Ascending aorta (tissue), 2 donors: Measurements from ENCODE around the gene VSIG2. TPM values are rescaled to one million over a fixed set of nuclear protein-coding genes. Genes with fewer than 3 reads are reported as not detected.

ENCODE experiments used
- DNase-seq, 2 donors: peaks; one replicate each; pipeline ENCODE4 v3.0.0-alpha.2; 2019; ENCODE audit warnings: low spot score in 2 of 2
- H3K27ac ChIP-seq, 2 donors: fragments of 200-600 bp; sonication (generic); one replicate each; pipeline ENCODE4 v1.5.1; 2016 to 2017; ENCODE audit warnings: mild to moderate bottlenecking in 1 of 2
- H3K27me3 ChIP-seq: fragments of 200-600 bp; sonication (generic); one replicate; pipeline ENCODE4 v1.5.1; 2017
- H3K36me3 ChIP-seq, 2 donors: fragments of 200-600 bp; sonication (generic); one replicate each; pipeline ENCODE4 v1.5.1; 2016
- H3K4me1 ChIP-seq, 2 donors: fragments of 200-600 bp; sonication (generic); one replicate each; pipeline ENCODE4 v1.5.1; 2016 to 2017; ENCODE audit warnings: mild to moderate bottlenecking in 1 of 2
- H3K4me3 ChIP-seq, 2 donors: fragments of 200-600 bp; sonication (generic); one replicate each; pipeline ENCODE4 v1.5.1; 2016 to 2017; ENCODE audit warnings: mild to moderate bottlenecking in 1 of 2
- H3K9me3 ChIP-seq, 2 donors: fragments of 200-600 bp; sonication (generic); one replicate each; pipeline ENCODE4 v1.5.1; 2016
- intact Hi-C: fragments of 100-400 bp; cut with DNase I; formaldehyde crosslinking; loops from one replicate; pipeline ENCODE4 v1.15.1; 2023
- total RNA-seq: library from RNA; depleted of rRNA; stranded (reverse); fragments of >200 nt; gene quantifications from one replicate; pipeline ENCODE4 v1.1.0, GENCODE V29; 2016
- TF ChIP-seq, protein P1 (sequence below), 3 experiments: fragments of 200-600 bp in 2 of 3; fragments of 450-650 bp in 1 of 3; sonication (generic) in 2 of 3; IDR thresholded peaks; one replicate each; pipeline ENCODE4 v1.5.1; 2016 to 2019; ENCODE audit warnings: antibody characterized with exemption in 3 of 3, mild to moderate bottlenecking in 1 of 3, moderate library complexity in 1 of 3

The VSIG2 gene
- total RNA-seq, 1 donor from 2014 or later, result not detected

DNA sequence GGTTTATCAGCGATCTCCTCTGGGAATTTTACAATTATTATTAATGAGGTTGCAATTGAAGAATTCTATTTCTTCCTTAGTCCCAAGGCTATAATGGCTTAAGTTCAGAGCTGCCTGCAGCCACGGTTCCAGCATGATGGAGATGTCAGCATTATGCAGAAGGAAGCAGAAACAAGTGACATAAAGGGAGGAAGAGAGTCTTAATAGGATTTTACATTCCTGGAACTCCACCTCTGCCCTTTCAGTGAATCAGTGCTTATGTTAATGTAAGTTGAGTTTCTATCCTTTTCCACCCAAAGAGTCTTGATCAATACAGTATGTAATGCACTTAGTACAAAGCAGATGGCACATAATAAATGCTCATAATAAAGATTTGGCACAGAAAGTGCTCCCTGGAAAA is 23.9 kb downstream of the VSIG2 start:
- Histone ChIP-seq H3K4me3 (no peak overlapping the region), H3K36me3 (no peaks in the 10 kb centered on the region)

DNA sequence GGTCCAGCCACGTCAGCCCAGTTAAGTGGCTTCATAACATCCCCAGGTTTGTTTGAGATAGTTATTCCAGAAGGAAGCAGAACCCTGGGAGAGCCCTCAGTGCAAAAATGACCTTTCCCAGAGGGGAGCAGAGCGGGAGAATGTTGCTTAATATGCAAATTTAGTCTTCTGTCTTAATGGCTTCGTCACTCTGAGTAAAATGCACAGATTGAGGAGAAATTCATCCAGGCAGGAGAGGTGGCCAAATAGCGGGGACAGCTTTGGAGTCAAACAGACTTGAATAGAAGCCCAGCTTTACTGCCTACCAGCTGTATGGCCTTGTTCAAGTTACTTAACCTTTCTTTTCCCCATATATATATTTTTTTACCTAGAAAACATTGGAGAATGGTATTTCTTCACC is 24.6 kb downstream of the VSIG2 start:
- intact Hi-C loops, result no loop called here

More for the DNA sequence above, 23.9 kb downstream of the VSIG2 start:
- no peak for DNase-seq
- TF ChIP-seq, protein P1, sequence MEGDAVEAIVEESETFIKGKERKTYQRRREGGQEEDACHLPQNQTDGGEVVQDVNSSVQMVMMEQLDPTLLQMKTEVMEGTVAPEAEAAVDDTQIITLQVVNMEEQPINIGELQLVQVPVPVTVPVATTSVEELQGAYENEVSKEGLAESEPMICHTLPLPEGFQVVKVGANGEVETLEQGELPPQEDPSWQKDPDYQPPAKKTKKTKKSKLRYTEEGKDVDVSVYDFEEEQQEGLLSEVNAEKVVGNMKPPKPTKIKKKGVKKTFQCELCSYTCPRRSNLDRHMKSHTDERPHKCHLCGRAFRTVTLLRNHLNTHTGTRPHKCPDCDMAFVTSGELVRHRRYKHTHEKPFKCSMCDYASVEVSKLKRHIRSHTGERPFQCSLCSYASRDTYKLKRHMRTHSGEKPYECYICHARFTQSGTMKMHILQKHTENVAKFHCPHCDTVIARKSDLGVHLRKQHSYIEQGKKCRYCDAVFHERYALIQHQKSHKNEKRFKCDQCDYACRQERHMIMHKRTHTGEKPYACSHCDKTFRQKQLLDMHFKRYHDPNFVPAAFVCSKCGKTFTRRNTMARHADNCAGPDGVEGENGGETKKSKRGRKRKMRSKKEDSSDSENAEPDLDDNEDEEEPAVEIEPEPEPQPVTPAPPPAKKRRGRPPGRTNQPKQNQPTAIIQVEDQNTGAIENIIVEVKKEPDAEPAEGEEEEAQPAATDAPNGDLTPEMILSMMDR (IDR thresholded peaks at IDR 0.05), result no peak
- intact Hi-C loops, result no loop called here
- H3K4me1 ChIP-seq, result peaks cover 0 to 4% of the 10 kb centered on the region in 2 donors
- H3K9me3 ChIP-seq, result no peaks in the 10 kb centered on the region
- no peak overlapping the region for H3K27ac ChIP-seq
- no peaks in the 10 kb centered on the region for H3K27me3 ChIP-seq

DNA sequence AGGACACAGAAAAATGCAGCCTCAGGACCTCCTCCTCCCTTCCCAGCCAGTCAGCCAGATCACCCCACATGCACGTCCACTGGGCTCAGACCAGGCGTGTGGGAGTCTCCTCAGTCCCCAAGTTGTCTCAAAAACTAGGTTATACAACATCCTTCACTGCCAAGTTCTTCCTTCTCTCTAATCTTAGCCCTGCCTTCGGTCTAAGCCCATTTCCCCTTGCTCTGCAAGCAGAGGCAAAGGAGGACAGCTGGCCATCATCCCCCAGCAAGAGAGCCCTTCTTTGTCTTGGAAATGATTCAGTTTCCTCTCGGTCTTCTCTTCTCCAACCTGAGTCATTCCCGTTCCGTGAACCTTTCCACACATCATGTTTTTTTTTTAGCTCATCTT is 26.3 kb downstream of the VSIG2 start:
- no peak for DNase-seq
- peak overlapping the region; percentile 29 to 50 for H3K27ac ChIP-seq
- no peaks in the 10 kb centered on the region for H3K36me3 ChIP-seq
- no peak overlapping the region for H3K4me3 ChIP-seq
- no peaks in the 10 kb centered on the region for H3K27me3 ChIP-seq
- TF ChIP-seq, protein P1 (IDR thresholded peaks at IDR 0.05), result no peak
- H3K4me1 ChIP-seq, result peaks cover 0 to 4% of the 10 kb centered on the region in 2 donors
- no peaks in the 10 kb centered on the region for H3K9me3 ChIP-seq
- intact Hi-C loops, result no loop called here

More for the DNA sequence above, 24.6 kb downstream of the VSIG2 start:
- Histone ChIP-seq H3K27me3 (no peaks in the 10 kb centered on the region), H3K27ac (no peak overlapping the region), H3K36me3 (no peaks in the 10 kb centered on the region), H3K9me3 (no peaks in the 10 kb centered on the region), H3K4me3 (no peak overlapping the region), H3K4me1 (peaks cover 0 to 4% of the 10 kb centered on the region in 2 donors)
- DNase-seq, result no peak
- TF ChIP-seq, protein P1 (IDR thresholded peaks at IDR 0.05), result no peak

DNA sequence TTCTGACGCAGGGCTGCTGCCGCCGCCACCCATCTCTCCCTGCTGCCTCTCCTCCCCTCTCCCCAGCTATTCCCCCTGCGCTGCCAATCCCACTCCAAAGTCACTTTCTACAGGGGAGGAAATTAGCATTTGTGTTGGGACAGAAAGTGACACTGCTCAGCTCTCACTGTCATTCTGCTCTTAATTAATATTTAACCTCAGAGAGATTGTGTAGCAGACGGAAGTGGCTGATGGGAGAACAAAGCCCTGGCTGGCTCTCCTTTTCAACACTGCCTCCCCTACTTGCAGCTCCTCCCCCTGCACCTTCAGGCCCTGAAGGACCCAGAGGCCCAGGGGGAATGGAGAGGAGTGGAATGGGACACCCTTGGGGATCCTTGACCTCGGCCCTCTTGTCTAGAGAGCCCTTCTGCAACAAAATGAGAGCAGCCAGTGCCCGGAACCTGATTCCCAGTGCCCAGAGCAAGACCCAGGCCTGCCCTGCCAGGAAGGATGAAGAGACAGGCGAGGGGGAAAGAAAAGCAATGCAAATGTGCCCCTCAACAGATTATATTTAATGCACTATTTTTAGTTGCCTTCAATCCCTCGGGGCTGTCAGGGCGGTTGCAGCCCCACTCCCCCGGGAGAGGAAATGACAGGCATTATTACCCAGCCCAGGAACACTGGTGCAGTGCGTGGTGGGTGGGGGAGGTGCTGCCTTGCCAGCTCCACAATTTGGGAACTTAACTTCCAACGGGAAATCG is 26.9 kb downstream of the VSIG2 start:
- Histone ChIP-seq H3K27me3 (no peaks in the 10 kb centered on the region), H3K4me3 (no peak overlapping the region), H3K4me1 (peaks cover 0 to 4% of the 10 kb centered on the region in 2 donors), H3K36me3 (no peaks in the 10 kb centered on the region), H3K27ac (peak overlapping the region; percentile 42 to 50), H3K9me3 (no peaks in the 10 kb centered on the region)
- DNase-seq, result peak in 1 of 2 donors; percentile 75
- intact Hi-C loops, result no loop called here
- TF ChIP-seq, protein P1 (IDR thresholded peaks at IDR 0.05), result no peak

DNA sequence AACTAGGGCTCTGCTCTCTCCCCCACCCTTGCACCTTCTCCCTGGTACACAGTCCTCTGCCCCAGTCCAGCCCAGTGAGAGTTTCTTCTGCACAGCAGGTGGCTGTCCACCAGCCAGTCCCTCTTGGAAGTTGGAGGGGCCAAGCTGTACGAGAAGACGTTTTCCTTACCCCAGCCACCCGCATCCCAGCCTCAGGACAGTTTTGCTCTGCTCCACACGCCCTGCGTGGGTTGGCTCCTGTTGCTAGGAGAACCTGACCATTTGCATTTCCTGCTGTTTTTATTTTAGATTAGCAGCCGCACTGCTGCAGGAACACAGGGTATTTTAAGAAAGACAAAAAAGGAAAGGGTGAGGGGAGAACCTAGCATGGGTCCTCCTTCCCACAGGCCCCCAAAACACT is 29.9 kb downstream of the VSIG2 start:
- no peaks in the 10 kb centered on the region for H3K9me3 ChIP-seq
- intact Hi-C loops, result no loop called here
- no peak overlapping the region for H3K27ac ChIP-seq
- H3K4me3 ChIP-seq, result no peak overlapping the region
- H3K36me3 ChIP-seq, result no peaks in the 10 kb centered on the region
- no peaks in the 10 kb centered on the region for H3K27me3 ChIP-seq
- TF ChIP-seq, protein P1 (IDR thresholded peaks at IDR 0.05), result no peak
- H3K4me1 ChIP-seq, result peaks cover 0 to 12% of the 10 kb centered on the region in 2 donors
- DNase-seq, result no peak
